Epithelial cell of esophagus (primary cell): ENCODE results near the gene SYNE1.

Experiments used
- DNase-seq: peaks from one replicate; pipeline ENCODE4 v3.0.0; 2010; ENCODE audit warnings: low read depth
- H3K4me3 ChIP-seq: 2 replicates; pipeline ENCODE4 v1.5.1; 2011; ENCODE audit warnings: mild to moderate bottlenecking, low read length, control low read depth
- TF ChIP-seq, protein P1 (sequence below): IDR thresholded peaks from 2 replicates; pipeline ENCODE4 v1.5.1; 2011; ENCODE audit warnings: low read depth, mild to moderate bottlenecking, low read length, control low read depth, inconsistent platforms; ENCODE audit not compliant: insufficient read depth; ENCODE audit errors: missing control alignments

SYNE1 gene

DNA sequence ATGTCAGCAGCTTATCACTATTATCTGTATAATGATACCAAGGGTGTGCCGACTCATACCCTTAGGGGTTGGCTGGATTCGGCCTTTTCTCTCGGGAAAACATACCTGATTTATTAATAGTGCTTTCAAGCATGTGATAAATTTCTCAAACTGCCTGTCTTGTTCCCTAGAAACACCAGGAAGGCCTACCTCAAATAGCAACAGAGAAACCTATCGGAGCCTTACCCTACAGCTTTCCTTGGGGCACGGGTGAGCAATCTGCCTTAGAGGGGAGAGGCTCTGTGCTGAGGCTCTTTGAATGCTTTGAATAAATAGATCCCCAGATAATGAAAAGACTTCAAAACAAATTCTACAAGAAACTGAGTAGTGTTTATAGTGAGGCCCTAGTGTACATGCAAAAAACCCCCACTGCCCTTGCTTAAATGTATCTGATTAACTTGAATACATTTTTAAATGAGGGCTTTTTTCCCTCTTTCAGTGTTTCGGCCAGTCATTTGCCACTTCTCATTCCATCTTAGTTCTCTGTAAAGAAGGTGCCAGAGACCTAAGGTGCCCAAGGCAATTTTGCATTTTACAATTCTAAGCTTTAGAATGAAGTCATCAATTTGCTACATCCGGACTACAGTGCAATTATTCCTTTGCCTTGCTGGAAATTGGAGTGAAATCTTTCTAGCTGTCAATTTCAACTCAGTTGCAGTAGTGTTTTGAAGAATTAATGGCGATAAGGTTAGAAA is 509.6 kb downstream of the SYNE1 start:
- TF ChIP-seq, protein P1, sequence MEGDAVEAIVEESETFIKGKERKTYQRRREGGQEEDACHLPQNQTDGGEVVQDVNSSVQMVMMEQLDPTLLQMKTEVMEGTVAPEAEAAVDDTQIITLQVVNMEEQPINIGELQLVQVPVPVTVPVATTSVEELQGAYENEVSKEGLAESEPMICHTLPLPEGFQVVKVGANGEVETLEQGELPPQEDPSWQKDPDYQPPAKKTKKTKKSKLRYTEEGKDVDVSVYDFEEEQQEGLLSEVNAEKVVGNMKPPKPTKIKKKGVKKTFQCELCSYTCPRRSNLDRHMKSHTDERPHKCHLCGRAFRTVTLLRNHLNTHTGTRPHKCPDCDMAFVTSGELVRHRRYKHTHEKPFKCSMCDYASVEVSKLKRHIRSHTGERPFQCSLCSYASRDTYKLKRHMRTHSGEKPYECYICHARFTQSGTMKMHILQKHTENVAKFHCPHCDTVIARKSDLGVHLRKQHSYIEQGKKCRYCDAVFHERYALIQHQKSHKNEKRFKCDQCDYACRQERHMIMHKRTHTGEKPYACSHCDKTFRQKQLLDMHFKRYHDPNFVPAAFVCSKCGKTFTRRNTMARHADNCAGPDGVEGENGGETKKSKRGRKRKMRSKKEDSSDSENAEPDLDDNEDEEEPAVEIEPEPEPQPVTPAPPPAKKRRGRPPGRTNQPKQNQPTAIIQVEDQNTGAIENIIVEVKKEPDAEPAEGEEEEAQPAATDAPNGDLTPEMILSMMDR: no peak
- DNase-seq: peak; percentile 42
- no peak overlapping the region for H3K4me3 ChIP-seq

DNA sequence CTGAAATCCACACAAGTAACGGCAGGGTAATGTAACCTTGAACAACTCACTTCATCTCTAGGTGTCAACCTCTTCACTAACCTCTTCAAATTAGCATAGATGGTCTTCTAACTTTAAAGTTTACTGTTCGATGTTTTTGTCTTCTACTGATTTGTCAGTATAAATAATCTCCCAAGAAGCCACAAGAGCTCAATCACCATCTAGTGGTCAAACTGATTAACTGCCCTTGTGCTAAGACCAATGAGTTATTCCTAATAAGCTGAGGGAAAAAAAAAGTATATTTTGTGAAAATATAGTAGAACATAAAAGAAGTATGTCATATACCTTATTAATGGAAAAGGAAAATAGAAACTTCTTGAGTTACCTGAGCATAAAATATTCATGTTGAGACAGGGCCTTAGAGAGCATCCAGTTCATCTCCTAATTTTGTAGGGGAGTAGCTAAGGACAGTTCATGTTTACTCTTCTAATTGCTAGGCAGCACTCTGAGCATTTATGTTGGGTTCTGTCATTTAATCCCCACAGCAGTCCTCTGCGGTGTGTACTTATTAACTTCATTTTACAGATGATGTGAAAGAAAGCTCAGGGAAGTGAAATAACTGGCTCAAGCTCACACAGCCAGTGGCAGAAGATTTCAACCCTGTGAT is 512.6 kb downstream of the SYNE1 start:
- DNase-seq: peak; percentile 72
- TF ChIP-seq, protein P1: peak; percentile 82
- no peak overlapping the region for H3K4me3 ChIP-seq

DNA sequence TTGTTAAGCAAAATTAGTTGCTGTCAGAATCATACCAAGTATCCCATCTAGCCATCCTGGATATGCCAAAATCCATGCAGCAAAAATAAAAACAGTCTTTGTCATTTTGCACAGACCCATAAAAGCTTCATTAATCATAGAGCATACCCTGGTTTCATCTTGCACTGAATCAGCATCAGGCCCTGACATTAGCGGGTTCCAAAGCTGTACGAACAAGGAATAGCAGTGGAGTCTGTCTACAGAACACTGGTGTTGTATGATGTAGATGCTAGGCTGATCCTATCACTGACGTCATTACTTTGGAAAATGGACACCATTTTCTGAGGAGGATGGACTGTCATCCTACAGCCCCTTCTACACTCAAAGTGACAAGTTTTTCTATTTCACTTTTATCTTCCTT is 514.1 kb downstream of the SYNE1 start:
- TF ChIP-seq, protein P1: no peak
- DNase-seq: no peak
- H3K4me3 ChIP-seq: no peak overlapping the region

DNA sequence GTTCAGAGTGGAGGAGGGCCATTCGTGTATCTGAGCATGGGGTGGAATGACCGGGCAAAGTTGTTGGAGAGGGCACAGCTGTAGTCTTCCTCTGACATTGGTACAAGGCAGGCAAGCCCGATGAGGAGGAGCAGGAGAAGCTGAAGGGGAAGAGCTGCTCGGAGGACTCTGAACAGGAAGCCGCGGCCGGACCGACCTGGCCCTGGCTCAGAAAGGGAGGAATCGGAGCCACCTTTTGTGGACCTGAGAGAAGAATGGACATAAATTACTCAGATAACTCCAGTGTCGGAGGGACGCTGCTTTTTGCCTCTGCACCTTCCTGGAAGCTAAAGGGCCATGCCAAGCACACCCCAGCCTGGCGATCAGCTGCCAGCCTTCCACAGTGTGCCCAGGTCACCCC is 514.7 kb downstream of the SYNE1 start:
- H3K4me3 ChIP-seq: no peak overlapping the region
- TF ChIP-seq, protein P1: no peak
- no peak for DNase-seq

DNA sequence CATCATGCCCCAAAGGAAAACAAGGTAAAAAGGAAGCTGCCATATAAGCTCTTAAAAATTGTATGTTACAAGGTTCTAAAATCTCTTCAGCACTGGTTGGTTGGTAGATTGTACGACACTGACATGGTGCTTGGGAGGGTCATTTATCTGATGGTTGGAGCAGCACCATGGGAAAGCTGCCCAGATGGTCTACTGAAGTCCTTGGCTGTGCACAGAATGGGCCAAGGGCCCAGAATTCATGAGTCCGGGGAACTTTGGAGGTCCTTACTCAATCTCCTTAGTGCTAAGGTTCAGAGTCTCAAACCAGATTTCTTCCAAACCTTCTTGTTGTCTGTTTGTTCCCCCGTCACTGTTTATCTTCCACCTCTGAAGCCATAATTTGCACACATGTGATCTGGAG is 515.3 kb downstream of the SYNE1 start:
- TF ChIP-seq, protein P1: no peak
- no peak overlapping the region for H3K4me3 ChIP-seq
- no peak for DNase-seq

DNA sequence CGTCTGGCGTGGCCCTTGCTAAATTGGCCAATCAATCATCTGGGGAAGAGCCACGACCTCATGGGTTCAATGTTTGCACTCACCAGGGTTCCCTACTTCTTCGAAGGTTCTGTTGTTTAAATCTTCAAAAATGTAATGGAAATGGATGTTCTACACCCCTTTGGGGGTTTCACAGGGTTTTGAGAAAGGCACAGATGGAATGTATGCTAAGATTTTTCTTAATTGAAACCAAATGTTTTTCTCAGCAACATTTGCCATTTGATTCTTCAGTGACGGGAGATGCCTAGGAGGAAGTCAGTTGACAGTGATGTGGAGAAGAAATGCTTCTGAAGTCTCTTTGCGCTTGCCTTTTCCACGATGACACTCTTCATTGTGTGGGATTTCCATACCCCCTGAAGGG is 517.3 kb downstream of the SYNE1 start:
- DNase-seq: no peak
- no peak overlapping the region for H3K4me3 ChIP-seq
- TF ChIP-seq, protein P1: no peak
